Mesothelial cell of epicardium (in vitro differentiated cells): ENCODE data around the gene PCLAF. TPM values are rescaled to one million over a fixed set of nuclear protein-coding genes. Genes with fewer than 3 reads are reported as not detected.
A peak's percentile ranks its signal among the peaks of the same experiment; 100 is the strongest.

ENCODE experiments used
- DNase-seq, 2 experiments: peaks; one replicate each; pipeline ENCODE4 v3.0.0; 2021; ENCODE audit warnings: low spot score in 2 of 2; ENCODE audit not compliant: unreplicated experiment in 2 of 2
- H3K27ac Mint-ChIP-seq: 2 replicates; pipeline ENCODE4 v1.8.0; 2021; ENCODE audit warnings: mixed read lengths
- H3K27me3 Mint-ChIP-seq: 2 replicates; pipeline ENCODE4 v1.8.0; 2021; ENCODE audit warnings: low read depth, mixed read lengths
- H3K36me3 Mint-ChIP-seq: 2 replicates; pipeline ENCODE4 v1.8.0; 2021; ENCODE audit warnings: mixed read lengths
- H3K4me1 Mint-ChIP-seq: 2 replicates; pipeline ENCODE4 v1.8.0; 2021; ENCODE audit warnings: mixed read lengths
- H3K4me3 Mint-ChIP-seq: 2 replicates; pipeline ENCODE4 v1.8.0; 2021; ENCODE audit warnings: mild to moderate bottlenecking, moderate library complexity, mixed read lengths
- H3K9me3 Mint-ChIP-seq: 2 replicates; pipeline ENCODE4 v1.8.0; 2021; ENCODE audit warnings: mixed read lengths
- total RNA-seq: library from RNA; stranded (reverse); gene quantifications from 3 replicates; pipeline ENCODE4 v1.2.1, GENCODE V29; 2021
- TF ChIP-seq, protein P1 (sequence below): fragments of 200-600 bp; sonication (generic); IDR thresholded peaks from one replicate; pipeline ENCODE4 v1.5.0; 2021; ENCODE audit warnings: antibody characterized with exemption; ENCODE audit not compliant: unreplicated experiment

Gene PCLAF
- total RNA-seq, 1 donor from 2014 or later = 16.6 TPM

DNA sequence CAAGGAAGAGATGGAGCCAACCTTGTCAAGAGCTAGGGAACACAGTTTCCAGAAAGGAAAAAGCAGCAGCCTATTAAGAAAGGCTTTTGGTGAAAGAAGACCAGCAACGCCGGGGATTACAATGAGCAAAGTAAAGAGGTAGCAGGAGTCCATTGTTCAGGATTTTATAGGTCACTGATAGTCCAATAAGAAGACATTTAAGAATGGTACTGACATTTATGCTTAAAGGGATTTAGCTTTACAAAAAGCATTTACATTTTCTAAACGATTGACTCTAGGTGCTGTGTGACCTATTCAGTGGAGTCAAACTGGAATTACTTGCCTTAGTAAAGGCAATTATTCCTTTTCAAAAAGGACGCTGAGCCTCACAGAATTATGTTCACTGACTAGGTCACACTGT, 66.0 kb downstream of the PCLAF start:
- Mint-ChIP-seq H3K4me1 (peaks cover 15% of the 10 kb centered on the region), H3K4me3 (no peak overlapping the region), H3K9me3 (peaks cover 4% of the 10 kb centered on the region), H3K36me3 (no peaks in the 10 kb centered on the region), H3K27ac (peak overlapping the region; percentile 5), H3K27me3 (no peaks in the 10 kb centered on the region)
- TF ChIP-seq, protein P1, sequence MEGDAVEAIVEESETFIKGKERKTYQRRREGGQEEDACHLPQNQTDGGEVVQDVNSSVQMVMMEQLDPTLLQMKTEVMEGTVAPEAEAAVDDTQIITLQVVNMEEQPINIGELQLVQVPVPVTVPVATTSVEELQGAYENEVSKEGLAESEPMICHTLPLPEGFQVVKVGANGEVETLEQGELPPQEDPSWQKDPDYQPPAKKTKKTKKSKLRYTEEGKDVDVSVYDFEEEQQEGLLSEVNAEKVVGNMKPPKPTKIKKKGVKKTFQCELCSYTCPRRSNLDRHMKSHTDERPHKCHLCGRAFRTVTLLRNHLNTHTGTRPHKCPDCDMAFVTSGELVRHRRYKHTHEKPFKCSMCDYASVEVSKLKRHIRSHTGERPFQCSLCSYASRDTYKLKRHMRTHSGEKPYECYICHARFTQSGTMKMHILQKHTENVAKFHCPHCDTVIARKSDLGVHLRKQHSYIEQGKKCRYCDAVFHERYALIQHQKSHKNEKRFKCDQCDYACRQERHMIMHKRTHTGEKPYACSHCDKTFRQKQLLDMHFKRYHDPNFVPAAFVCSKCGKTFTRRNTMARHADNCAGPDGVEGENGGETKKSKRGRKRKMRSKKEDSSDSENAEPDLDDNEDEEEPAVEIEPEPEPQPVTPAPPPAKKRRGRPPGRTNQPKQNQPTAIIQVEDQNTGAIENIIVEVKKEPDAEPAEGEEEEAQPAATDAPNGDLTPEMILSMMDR = no peak
- no peak for DNase-seq

DNA sequence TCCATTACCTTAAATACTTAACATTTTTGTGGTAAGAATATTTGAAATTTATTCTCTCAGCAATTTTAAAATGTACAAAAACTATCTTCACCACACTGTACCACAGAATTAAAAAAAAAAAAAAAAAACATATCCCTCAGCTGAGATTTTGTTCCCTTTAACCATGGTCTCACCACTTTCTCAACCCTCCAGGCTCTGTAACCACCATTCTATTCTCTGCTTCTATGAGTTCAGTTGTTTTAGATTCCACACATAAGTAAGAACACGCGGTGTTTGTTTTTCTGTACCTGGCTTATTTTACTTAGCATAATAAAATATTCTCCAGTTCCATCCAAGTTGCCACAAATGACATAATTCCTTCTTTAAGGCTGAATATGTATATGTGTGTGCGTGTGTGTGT, 66.8 kb downstream of the PCLAF start:
- Mint-ChIP-seq H3K9me3 (peaks cover 4% of the 10 kb centered on the region), H3K27me3 (no peaks in the 10 kb centered on the region), H3K4me3 (no peak overlapping the region), H3K36me3 (no peaks in the 10 kb centered on the region), H3K27ac (peak overlapping the region; percentile 1), H3K4me1 (peaks cover 15% of the 10 kb centered on the region)
- TF ChIP-seq, protein P1 = no peak
- no peak for DNase-seq

Other genes with a start within 250 kb of the PCLAF start
- 0.78 to 0.91 TPM (median 0.79 TPM) in 3 replicates for gene SNX22, start 229.7 kb downstream of the PCLAF start, total RNA-seq
- gene PPIB, start 218.4 kb downstream of the PCLAF start, total RNA-seq = 422 to 430 TPM (median 425 TPM) in 3 replicates
- gene CSNK1G1, start 25.3 kb downstream of the PCLAF start, total RNA-seq = 22.9 to 27.1 TPM (median 25.5 TPM) in 3 replicates
- gene TRIP4, start 6.4 kb upstream of the PCLAF start, total RNA-seq = 22.0 to 22.7 TPM (median 22.6 TPM) in 3 replicates
- gene ZNF609, start 79.1 kb upstream of the PCLAF start, total RNA-seq = 75.4 to 77.1 TPM (median 76.0 TPM) in 3 replicates